Thyroid gland (tissue), 4 donors: ENCODE measurements around the gene EN2.

Experiments used
- CTCF ChIP-seq, 6 experiments: fragments of 200-600 bp in 3 of 6; fragments of 450-650 bp in 3 of 6; sonication (generic) in 3 of 6; IDR thresholded peaks; one replicate each; pipeline ENCODE4 v1.5.1; 2016 to 2019; ENCODE audit warnings: antibody characterized with exemption in 6 of 6, mild to moderate bottlenecking in 2 of 6, inconsistent platforms in 1 of 6, moderate library complexity in 1 of 6
- POLR2A ChIP-seq, 2 donors: fragments of 450-650 bp; IDR thresholded peaks; one replicate each; pipeline ENCODE4 v1.6.1; 2017; ENCODE audit warnings: antibody characterized with exemption in 2 of 2, mild to moderate bottlenecking in 2 of 2, moderate library complexity in 1 of 2

- TF ChIP-seq CTCF (IDR thresholded peaks at IDR 0.05) (no peak), POLR2A (IDR thresholded peaks at IDR 0.05) (no peak)
These were observed at the start of gene EN2 for GRCh38 chr7:155458111-155458877.
